AG04449 (cell line): ENCODE measurements around the gene SDCCAG8.
A peak's percentile ranks its signal among the peaks of the same experiment; 100 is the strongest.
"Not testable (repeated sequence)": the region's sequence is repeated elsewhere in the genome, so short reads cannot be mapped to it uniquely, and the experiment has no call there.

Source experiments
- CTCF ChIA-PET: fragments of 350-600 bp; formaldehyde crosslinking; extraction: SDS; loops from one replicate; lab custom pipeline; 2021; ENCODE audit warnings: antibody characterized with exemption; lab: Yijun Ruan, JAX
- POLR2A ChIA-PET: fragments of 400-600, 350-600 bp; formaldehyde crosslinking; extraction: SDS; loops from one replicate; lab custom pipeline; 2020; ENCODE audit warnings: antibody characterized with exemption, inconsistent platforms; lab: Yijun Ruan, JAX
- DNase-seq: peaks from one replicate; pipeline ENCODE4 v3.0.0-alpha.2; 2010; ENCODE audit warnings: low read depth, low spot score
- H3K4me3 ChIP-seq: 2 replicates; pipeline ENCODE4 v1.5.1; 2011; ENCODE audit warnings: low read depth, mild to moderate bottlenecking, control low read depth, low read length
- CTCF ChIP-seq: IDR thresholded peaks from one replicate; pipeline ENCODE4 v1.5.1; 2011; ENCODE audit warnings: mild to moderate bottlenecking, moderate library complexity, low read length, control low read depth, inconsistent platforms; ENCODE audit not compliant: insufficient read depth; ENCODE audit errors: missing control alignments

The SDCCAG8 gene

GRCh38 chr1:243336163-243336562 lies 80.3 kb downstream of the SDCCAG8 start:
- DNase-seq: no peak
- ChIA-PET CTCF (interaction anchor here (1.5 kb wide), 1 partner anchor 963 kb away, joined by 4 read pairs; no protein-coding TSS in a partner anchor), POLR2A (no interaction called here)
- no peak for TF ChIP-seq CTCF
- no peak overlapping the region for H3K4me3 ChIP-seq

- POLR2A ChIA-PET, H3K4me3 ChIP-seq, DNase-seq: not testable (repeated sequence)
- CTCF ChIA-PET: interaction anchor here (0.9 to 1.2 kb wide), 2 partner anchors 935 to 961 kb away, joined by 3 read pairs; no protein-coding TSS in a partner anchor
Observed at GRCh38 chr1:243338848-243339247, 83.0 kb downstream of the SDCCAG8 start.

- H3K4me3 ChIP-seq: no peak overlapping the region
- no peak for DNase-seq
- POLR2A ChIA-PET: no interaction called here
- no peak for TF ChIP-seq CTCF
- CTCF ChIA-PET: interaction anchor here (0.5 to 1.1 kb wide), 2 partner anchors 69 to 608 kb away, joined by 3 to 4 read pairs; no protein-coding TSS in a partner anchor
Observed at GRCh38 chr1:243341074-243341473, 85.2 kb downstream of the SDCCAG8 start.

- no peak for DNase-seq
- H3K4me3 ChIP-seq: no peak overlapping the region
- CTCF ChIA-PET: interaction anchor here (0.5 to 4.5 kb wide), 48 partner anchors 8 to 1452 kb away, joined by 3 to 45 read pairs (median 3); partner anchors contain the start of gene ZBTB18
- POLR2A ChIA-PET: no interaction called here
- TF ChIP-seq CTCF: peak; percentile 30
Observed at GRCh38 chr1:243343970-243344937, 88.4 kb downstream of the SDCCAG8 start.

- ChIA-PET CTCF (interaction anchor here (0.5 to 4.5 kb wide), 11 partner anchors 17 to 954 kb away, joined by 3 to 44 read pairs (median 3); partner anchors contain the start of gene ZBTB18), POLR2A (no interaction called here)
- H3K4me3 ChIP-seq: no peak overlapping the region
- no peak for TF ChIP-seq CTCF
- DNase-seq: no peak
Observed at GRCh38 chr1:243345205-243345604, 89.4 kb downstream of the SDCCAG8 start.

- no peak for DNase-seq
- CTCF ChIA-PET: interaction anchor here (0.9 to 4.5 kb wide), 5 partner anchors 61 to 953 kb away, joined by 3 to 44 read pairs (median 3); no protein-coding TSS in a partner anchor
- no peak for TF ChIP-seq CTCF
- POLR2A ChIA-PET: no interaction called here
- H3K4me3 ChIP-seq: no peak overlapping the region
Observed at GRCh38 chr1:243346016-243346415, 90.2 kb downstream of the SDCCAG8 start.
